Upper lobe of left lung (tissue), 6 donors: ENCODE results near the gene EIF2S3B. TPM values are rescaled to one million over a fixed set of nuclear protein-coding genes. Genes with fewer than 3 reads are reported as not detected.

Experiments
- ATAC-seq, 2 donors: fragments of 200-7000 bp; cut with Tn5 transposase; one replicate each; pipeline ENCODE4 v1.9.1; 2022; ENCODE audit warnings: mild to moderate bottlenecking in 2 of 2, moderate library complexity in 2 of 2; ENCODE audit not compliant: low FRiP score in 2 of 2
- DNase-seq, 2 donors: peaks; one replicate each; pipeline ENCODE4 v3.0.0-alpha.2; 2019 to 2020
- H3K27ac ChIP-seq, 4 donors: fragments of 200-600 bp; sonication (generic); one replicate each; pipeline ENCODE4 v1.5.1; 2016 to 2019
- H3K27me3 ChIP-seq, 4 donors: fragments of 200-600 bp; sonication (generic); one replicate each; pipeline ENCODE4 v1.5.1; 2017 to 2019
- H3K36me3 ChIP-seq, 4 donors: fragments of 200-600 bp; sonication (generic); one replicate each; pipeline ENCODE4 v1.5.1; 2016 to 2019
- H3K4me1 ChIP-seq, 4 donors: fragments of 200-600 bp; sonication (generic); one replicate each; pipeline ENCODE4 v1.5.1; 2018 to 2019
- H3K4me3 ChIP-seq, 4 donors: fragments of 200-600 bp; sonication (generic); one replicate each; pipeline ENCODE4 v1.5.1; 2017 to 2019; ENCODE audit warnings: mild to moderate bottlenecking in 2 of 4, moderate library complexity in 1 of 4
- H3K9me3 ChIP-seq, 4 donors: fragments of 200-600 bp; sonication (generic); one replicate each; pipeline ENCODE4 v1.5.1; 2018 to 2019
- CTCF ChIP-seq, 6 experiments: fragments of 450-650 bp in 4 of 6; fragments of 200-600 bp in 2 of 6; sonication (generic) in 2 of 6; IDR thresholded peaks; one replicate each; pipeline ENCODE4 v1.5.1; 2016 to 2019; ENCODE audit warnings: antibody characterized with exemption in 6 of 6
- EP300 ChIP-seq, 4 donors: sonication (generic); formaldehyde crosslinking; IDR thresholded peaks; one replicate each; pipeline ENCODE4 v1.5.1; 2017; ENCODE audit warnings: antibody characterized with exemption in 4 of 4, control low read depth in 2 of 4
- POLR2A ChIP-seq, 4 donors: fragments of 450-650 bp; IDR thresholded peaks; one replicate each; pipeline ENCODE4 v1.5.1; 2016 to 2017; ENCODE audit warnings: antibody characterized with exemption in 4 of 4, mild to moderate bottlenecking in 2 of 4
- POLR2AphosphoS5 ChIP-seq, 2 donors: sonication (generic); formaldehyde crosslinking; IDR thresholded peaks; one replicate each; pipeline ENCODE4 v1.5.1; 2017; ENCODE audit warnings: antibody characterized with exemption in 2 of 2
- WGBS, 2 donors: methylation state at CpG; one replicate each; pipeline ENCODE4 v1.1.5; 2017 to 2018; 5-methylcytosine and 5-hydroxymethylcytosine counted together
- total RNA-seq, 6 donors: library from RNA; depleted of rRNA in 4 of 6; stranded (reverse); fragments of >200 nt in 4 of 6; gene quantifications; one replicate each; pipeline versions ENCODE4 v1.1.0 to v1.2.1, GENCODE V29; 2016 to 2021
- donor health status: DM: no; HTN: no; CAD: no; lungs with moderate emphysema.
- donor health status: DM: no; HTN: yes; CAD: no; lungs with severe emphysema.

EIF2S3B gene
- total RNA-seq, 6 donors from 2014 or later: 0.30 to 0.60 TPM; not detected in 4

- 83 to 87% methylated on average over 4 of the region's 4 CpGs for WGBS, 2 donors
Observed at GRCh38 chr12:10491766-10492165, 13.9 kb upstream of the EIF2S3B start.

GRCh38 chr12:10497602-10498001 lies 8.1 kb upstream of the EIF2S3B start:
- TF ChIP-seq CTCF (IDR thresholded peaks at IDR 0.05): no peak
- no peak for TF ChIP-seq EP300 (IDR thresholded peaks at IDR 0.05)
- TF ChIP-seq POLR2AphosphoS5 (IDR thresholded peaks at IDR 0.05): no peak
- TF ChIP-seq POLR2A (IDR thresholded peaks at IDR 0.05): no peak
- Histone ChIP-seq H3K9me3 (no peaks in the 10 kb centered on the region), H3K27me3 (no peaks in the 10 kb centered on the region), H3K4me3 (no peak overlapping the region), H3K36me3 (no peaks in the 10 kb centered on the region), H3K27ac (no peak overlapping the region), H3K4me1 (no peaks in the 10 kb centered on the region)
- peak in 1 of 2 donors; percentile 28 for DNase-seq
- 70 to 85% methylated on average over 2 of the region's 2 CpGs for WGBS, 2 donors
- ATAC-seq: no peak

More at GRCh38 chr12:10491766-10492165, 13.9 kb upstream of the EIF2S3B start:
- no peak overlapping the region for H3K27ac ChIP-seq
- no peaks in the 10 kb centered on the region for H3K4me1 ChIP-seq
- TF ChIP-seq EP300 (IDR thresholded peaks at IDR 0.05) (no peak), POLR2AphosphoS5 (IDR thresholded peaks at IDR 0.05) (no peak), POLR2A (IDR thresholded peaks at IDR 0.05) (no peak), CTCF (IDR thresholded peaks at IDR 0.05) (no peak)
- ATAC-seq (no peak), DNase-seq (no peak)
- no peak overlapping the region for H3K4me3 ChIP-seq
- H3K9me3 ChIP-seq: no peaks in the 10 kb centered on the region
- no peaks in the 10 kb centered on the region for H3K36me3 ChIP-seq
- no peaks in the 10 kb centered on the region for H3K27me3 ChIP-seq

GRCh38 chr12:10498042-10498441 lies 7.6 kb upstream of the EIF2S3B start:
- no peaks in the 10 kb centered on the region for H3K4me1 ChIP-seq
- no peak for DNase-seq
- H3K9me3 ChIP-seq: no peaks in the 10 kb centered on the region
- H3K27me3 ChIP-seq: no peaks in the 10 kb centered on the region
- H3K4me3 ChIP-seq: no peak overlapping the region
- no peaks in the 10 kb centered on the region for H3K36me3 ChIP-seq
- WGBS, 2 donors: 34 to 50% methylated on average over 1 of the region's 1 CpG
- H3K27ac ChIP-seq: no peak overlapping the region
- TF ChIP-seq POLR2A (IDR thresholded peaks at IDR 0.05) (no peak), EP300 (IDR thresholded peaks at IDR 0.05) (no peak), POLR2AphosphoS5 (IDR thresholded peaks at IDR 0.05) (no peak), CTCF (IDR thresholded peaks at IDR 0.05) (no peak)
- ATAC-seq: no peak

- WGBS, 2 donors: 37 to 43% methylated on average over 3 of the region's 3 CpGs
- DNase-seq (no peak), ATAC-seq (no peak)
- Histone ChIP-seq H3K9me3 (no peaks in the 10 kb centered on the region), H3K27me3 (no peaks in the 10 kb centered on the region), H3K4me3 (no peak overlapping the region), H3K4me1 (no peaks in the 10 kb centered on the region), H3K36me3 (no peaks in the 10 kb centered on the region), H3K27ac (no peak overlapping the region)
- no peak for TF ChIP-seq POLR2AphosphoS5 (IDR thresholded peaks at IDR 0.05)
- TF ChIP-seq CTCF (IDR thresholded peaks at IDR 0.05): no peak
- TF ChIP-seq POLR2A (IDR thresholded peaks at IDR 0.05): no peak
- TF ChIP-seq EP300 (IDR thresholded peaks at IDR 0.05): no peak
Observed at GRCh38 chr12:10501030-10501429, 4.7 kb upstream of the EIF2S3B start.

- ATAC-seq (no peak), DNase-seq (no peak)
- 73 to 83% methylated on average over 1 of the region's 1 CpG for WGBS, 2 donors
- Histone ChIP-seq H3K4me1 (no peaks in the 10 kb centered on the region), H3K27ac (no peak overlapping the region), H3K9me3 (no peaks in the 10 kb centered on the region), H3K36me3 (no peaks in the 10 kb centered on the region), H3K4me3 (no peak overlapping the region), H3K27me3 (no peaks in the 10 kb centered on the region)
- TF ChIP-seq POLR2AphosphoS5 (IDR thresholded peaks at IDR 0.05): no peak
- no peak for TF ChIP-seq EP300 (IDR thresholded peaks at IDR 0.05)
- TF ChIP-seq POLR2A (IDR thresholded peaks at IDR 0.05): no peak
- no peak for TF ChIP-seq CTCF (IDR thresholded peaks at IDR 0.05)
Observed at GRCh38 chr12:10503460-10503859, 2.2 kb upstream of the EIF2S3B start.
